ENCODE results near the gene CACNA1E. TPM values are rescaled to one million over a fixed set of nuclear protein-coding genes. Genes with fewer than 3 reads are reported as not detected.

Gene CACNA1E
- total RNA-seq, 1 donor from 2014 or later, result 2.1 TPM

GRCh38 chr1:181623850-181624249, 140.5 kb downstream of the CACNA1E start:
- H3K4me3 Mint-ChIP-seq, result no peak overlapping the region
- no peaks in the 10 kb centered on the region for H3K36me3 Mint-ChIP-seq
- H3K4me1 Mint-ChIP-seq (ENCODE audit: unreplicated experiment), result no peaks in the 10 kb centered on the region
- peaks cover 7% of the 10 kb centered on the region for H3K27me3 Mint-ChIP-seq
- DNase-seq (ENCODE audit: extremely low spot score, unreplicated experiment), result no peak
- no peak overlapping the region for H3K27ac Mint-ChIP-seq
- TF ChIP-seq CTCF (conservative IDR thresholded peaks at IDR 0.05), result no peak
- H3K9me3 Mint-ChIP-seq, result no peaks in the 10 kb centered on the region

- TF ChIP-seq CTCF (conservative IDR thresholded peaks at IDR 0.05), result no peak
- Mint-ChIP-seq H3K9me3 (no peaks in the 10 kb centered on the region), H3K36me3 (no peaks in the 10 kb centered on the region), H3K4me1 (ENCODE audit: unreplicated experiment) (no peaks in the 10 kb centered on the region), H3K27ac (no peak overlapping the region), H3K27me3 (peaks cover 13% of the 10 kb centered on the region), H3K4me3 (no peak overlapping the region)
- DNase-seq (ENCODE audit: extremely low spot score, unreplicated experiment), result no peak
Measured at GRCh38 chr1:181626279-181626938, 143.1 kb downstream of the CACNA1E start.

- Mint-ChIP-seq H3K4me3 (no peak overlapping the region), H3K27ac (no peak overlapping the region), H3K9me3 (no peaks in the 10 kb centered on the region), H3K36me3 (no peaks in the 10 kb centered on the region), H3K4me1 (ENCODE audit: unreplicated experiment) (no peaks in the 10 kb centered on the region), H3K27me3 (peaks cover 28% of the 10 kb centered on the region)
- no peak for TF ChIP-seq CTCF (conservative IDR thresholded peaks at IDR 0.05)
- DNase-seq (ENCODE audit: extremely low spot score, unreplicated experiment), result no peak
Measured at GRCh38 chr1:181630398-181630797, 147.1 kb downstream of the CACNA1E start.

GRCh38 chr1:181630838-181631237, 147.5 kb downstream of the CACNA1E start:
- no peaks in the 10 kb centered on the region for H3K9me3 Mint-ChIP-seq
- no peak for TF ChIP-seq CTCF (conservative IDR thresholded peaks at IDR 0.05)
- no peak for DNase-seq (ENCODE audit: extremely low spot score, unreplicated experiment)
- H3K4me1 Mint-ChIP-seq (ENCODE audit: unreplicated experiment), result no peaks in the 10 kb centered on the region
- no peak overlapping the region for H3K4me3 Mint-ChIP-seq
- no peak overlapping the region for H3K27ac Mint-ChIP-seq
- H3K36me3 Mint-ChIP-seq, result no peaks in the 10 kb centered on the region
- peaks cover 29% of the 10 kb centered on the region for H3K27me3 Mint-ChIP-seq

- Mint-ChIP-seq H3K4me1 (ENCODE audit: unreplicated experiment) (no peaks in the 10 kb centered on the region), H3K27me3 (peaks cover 35% of the 10 kb centered on the region), H3K36me3 (no peaks in the 10 kb centered on the region), H3K27ac (no peak overlapping the region), H3K4me3 (no peak overlapping the region), H3K9me3 (no peaks in the 10 kb centered on the region)
- DNase-seq (ENCODE audit: extremely low spot score, unreplicated experiment), result no peak
- TF ChIP-seq CTCF (conservative IDR thresholded peaks at IDR 0.05), result no peak
Measured at GRCh38 chr1:181632492-181632891, 149.2 kb downstream of the CACNA1E start.
